Measurements from ENCODE around the gene NRG4. TPM values are rescaled to one million over a fixed set of nuclear protein-coding genes. Genes with fewer than 3 reads are reported as not detected.

Gene NRG4
- total and polyA plus RNA-seq, 12 donors = 0.19 TPM; not detected in 11

GRCh38 chr15:75930866-75931265 lies 81.4 kb downstream of the NRG4 start:
- Histone ChIP-seq H3K27ac (no peak overlapping the region), H3K36me3 (peaks cover 0 to 69% (median 11%) of the 10 kb centered on the region in 9 donors), H3K27me3 (no peaks in the 10 kb centered on the region), H3K4me3 (no peak overlapping the region), H3K9me3 (no peaks in the 10 kb centered on the region), H3K4me1 (peaks cover 0 to 14% (median 8%) of the 10 kb centered on the region in 9 donors)
- ATAC-seq (no peak), DNase-seq (no peak)
- intact Hi-C loops (cut with DNase I) = no loop called here
- no peak for TF ChIP-seq CTCF (IDR thresholded peaks at IDR 0.05)
- 85 to 87% methylated on average over 2 of the region's 2 CpGs for WGBS, 2 donors

- Histone ChIP-seq H3K4me1 (peaks cover 0 to 23% (median 15%) of the 10 kb centered on the region in 9 donors), H3K27me3 (no peaks in the 10 kb centered on the region), H3K36me3 (peaks cover 0 to 63% (median 11%) of the 10 kb centered on the region in 9 donors), H3K9me3 (no peaks in the 10 kb centered on the region), H3K27ac (no peak overlapping the region), H3K4me3 (no peak overlapping the region)
- WGBS, 2 donors = 32 to 44% methylated on average over 5 of the region's 5 CpGs
- TF ChIP-seq CTCF (IDR thresholded peaks at IDR 0.05) = no peak
- DNase-seq (no peak), ATAC-seq (no peak)
- intact Hi-C loops (cut with DNase I) = loop anchor here in 1 of 10 donors (10.0 kb wide), 1 partner anchor 115 kb away; no protein-coding TSS in a partner anchor
These were observed 82.2 kb downstream of the NRG4 start for GRCh38 chr15:75929799-75930565.

GRCh38 chr15:75928680-75929608 lies 83.3 kb downstream of the NRG4 start:
- Histone ChIP-seq H3K27me3 (no peaks in the 10 kb centered on the region), H3K4me1 (peaks cover 0 to 26% (median 17%) of the 10 kb centered on the region in 9 donors), H3K4me3 (no peak overlapping the region), H3K9me3 (no peaks in the 10 kb centered on the region), H3K27ac (no peak overlapping the region), H3K36me3 (peaks cover 0 to 58% (median 5%) of the 10 kb centered on the region in 9 donors)
- no peak for DNase-seq
- no peak for ATAC-seq
- TF ChIP-seq CTCF (IDR thresholded peaks at IDR 0.05) = peak in 2 of 9 donors; percentile 4 to 6
- intact Hi-C loops (cut with DNase I) = loop anchor here in 1 of 10 donors (10.0 kb wide), 1 partner anchor 114 kb away; no protein-coding TSS in a partner anchor
- WGBS, 2 donors = 79% methylated on average over 9 of the region's 9 CpGs

- 93 to 96% methylated on average over 4 of the region's 4 CpGs for WGBS, 2 donors
- H3K9me3 ChIP-seq = no peaks in the 10 kb centered on the region
These were observed 84.6 kb downstream of the NRG4 start for GRCh38 chr15:75927601-75928000.

More at GRCh38 chr15:75927601-75928000, 84.6 kb downstream of the NRG4 start:
- Histone ChIP-seq H3K4me3 (no peak overlapping the region), H3K4me1 (peaks cover 0 to 35% (median 25%) of the 10 kb centered on the region in 9 donors), H3K27ac (no peak overlapping the region), H3K27me3 (no peaks in the 10 kb centered on the region), H3K36me3 (peaks cover 0 to 45% (median 4%) of the 10 kb centered on the region in 9 donors)
- intact Hi-C loops (cut with DNase I) = loop anchor here in 1 of 10 donors (10.0 kb wide), 1 partner anchor 113 kb away; no protein-coding TSS in a partner anchor
- ATAC-seq = no peak
- DNase-seq = no peak
- no peak for TF ChIP-seq CTCF (IDR thresholded peaks at IDR 0.05)
